Panc1 (cell line): ENCODE results near the gene RBMX. TPM values are rescaled to one million over a fixed set of nuclear protein-coding genes. Genes with fewer than 3 reads are reported as not detected.
"Not testable (repeated sequence)": the region's sequence is repeated elsewhere in the genome, so short reads cannot be mapped to it uniquely, and the experiment has no call there.

Experiments used
- ATAC-seq: fragments of 200-7000 bp; cut with Tn5 transposase; 2 replicates; pipeline ENCODE4 v1.9.1; 2020; ENCODE audit warnings: mild to moderate bottlenecking, moderate library complexity
- BruUV-seq: library from RNA; stranded (reverse); fragments of 400-500 nt; replicated peaks from 2 replicates; lab custom pipeline; 2021; lab: Mats Ljungman, UMichigan
- CTCF ChIA-PET: fragments of 300-600 bp; sonication (Branson Sonifier 250); formaldehyde crosslinking; loops from one replicate; lab custom pipeline; 2022; ENCODE audit warnings: antibody characterized with exemption; lab: Charles Lee
- POLR2A ChIA-PET: fragments of 300-600 bp; sonication (Branson Sonifier 250); formaldehyde crosslinking; loops from one replicate; lab custom pipeline; 2022; ENCODE audit warnings: antibody characterized with exemption; lab: Charles Lee
- DNase-seq: peaks from one replicate; pipeline ENCODE4 v3.0.0-alpha.2; 2010; ENCODE audit warnings: low read depth, low spot score
- H3K27ac ChIP-seq: 2 replicates; pipeline ENCODE4 v1.5.1; 2011; ENCODE audit warnings: mild to moderate bottlenecking, low read length, inconsistent platforms
- H3K27me3 ChIP-seq: fragments of 200-500 bp; sonication (Bioruptor generic); 2 replicates; pipeline ENCODE4 v1.6.0; 2014; ENCODE audit warnings: low read length, inconsistent platforms; ENCODE audit not compliant: control insufficient read depth, insufficient read depth
- H3K36me3 ChIP-seq: fragments of 200-500 bp; sonication (Bioruptor generic); 2 replicates; pipeline ENCODE4 v1.5.1; 2014; ENCODE audit warnings: inconsistent platforms, mild to moderate bottlenecking, low read length, moderate library complexity; ENCODE audit not compliant: control insufficient read depth, insufficient read depth
- H3K4me1 ChIP-seq: 2 replicates; pipeline ENCODE4 v1.5.1; 2011; ENCODE audit warnings: inconsistent platforms, mild to moderate bottlenecking, low read length, moderate library complexity; ENCODE audit not compliant: control insufficient read depth, insufficient read depth
- H3K4me3 ChIP-seq, 2 experiments: 2 replicates each; pipeline ENCODE4 v1.5.1; 2011 to 2012; ENCODE audit warnings: low read depth in 2 of 2, low read length in 2 of 2, mild to moderate bottlenecking in 2 of 2, inconsistent platforms in 1 of 2, moderate library complexity in 1 of 2
- H3K9me3 ChIP-seq: fragments of 200-500 bp; sonication (Bioruptor generic); 2 replicates; pipeline ENCODE4 v1.5.1; 2014; ENCODE audit warnings: low read depth, mild to moderate bottlenecking, inconsistent platforms, low read length, moderate library complexity; ENCODE audit not compliant: control insufficient read depth, insufficient read depth
- POLR2AphosphoS5 ChIP-seq: IDR thresholded peaks from 2 replicates; pipeline ENCODE4 v1.6.1; 2012; ENCODE audit warnings: mild to moderate bottlenecking, low read depth, low read length, moderate library complexity
- SIN3A ChIP-seq: IDR thresholded peaks from 2 replicates; pipeline ENCODE4 v1.6.1; 2012; ENCODE audit warnings: low read depth, mild to moderate bottlenecking, low read length, moderate library complexity, borderline replicate concordance; ENCODE audit not compliant: insufficient read depth
- TCF7L2 ChIP-seq: IDR thresholded peaks from 2 replicates; pipeline ENCODE4 v1.6.1; 2011; ENCODE audit warnings: mild to moderate bottlenecking, low read depth, low read length, inconsistent platforms
- in situ Hi-C: cut with HindIII; loops from 2 replicates; pipeline ENCODE4 v1.10.0; 2016; ENCODE audit warnings: low sequenced_read_pairs, low pct_unique_long_range_greater_than_20kb
- intact Hi-C: fragments of 100-400 bp; cut with micrococcal nuclease; formaldehyde crosslinking; loops from one replicate; pipeline ENCODE4 v1.10.0; 2022; ENCODE audit not compliant: unreplicated experiment
- total RNA-seq: library from RNA; stranded (reverse); gene quantifications from one replicate; pipeline ENCODE4 v1.2.1, GENCODE V29; 2021; ENCODE audit not compliant: unreplicated experiment
- TF ChIP-seq, protein P1 (sequence below): fragments of 450-650 bp; IDR thresholded peaks from 2 replicates; pipeline ENCODE4 v1.5.1; 2017; ENCODE audit warnings: mild to moderate bottlenecking
- TF ChIP-seq, protein P2 (sequence below), 2 experiments: IDR thresholded peaks; 2 replicates each; pipeline ENCODE4 v1.6.1; 2011 to 2012; ENCODE audit warnings: low read depth in 2 of 2, control low read depth in 1 of 2, low read length in 1 of 2, mild to moderate bottlenecking in 1 of 2, moderate library complexity in 1 of 2; ENCODE audit not compliant: insufficient read depth in 1 of 2

The RBMX gene
- total RNA-seq, 1 experiment from 2014 or later: 239 TPM

DNA sequence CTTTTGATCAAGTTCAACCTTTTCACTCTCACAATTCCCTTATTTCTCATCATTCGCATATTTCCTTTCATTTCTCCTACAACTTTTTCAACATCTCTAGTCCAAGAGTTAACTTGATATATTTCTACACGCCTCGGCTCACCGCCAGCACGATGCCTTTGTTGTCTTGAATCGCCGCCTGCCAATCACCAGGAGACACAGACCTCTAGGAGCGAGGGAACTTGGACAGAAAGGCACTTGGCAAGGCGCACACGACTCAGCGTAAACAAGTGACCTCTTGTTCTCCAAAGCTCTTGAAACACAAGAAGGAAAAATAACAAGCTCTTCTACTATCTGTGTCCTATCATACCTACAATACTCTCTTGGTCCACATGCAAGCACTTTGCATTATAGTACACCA is 27.1 kb upstream of the RBMX start:
- H3K4me1 ChIP-seq: peaks cover 5% of the 10 kb centered on the region
- ATAC-seq (no peak), DNase-seq (no peak)
- POLR2A ChIA-PET: no interaction called here
- H3K9me3 ChIP-seq: no peaks in the 10 kb centered on the region
- intact Hi-C loops: loop anchor here (1.0 kb wide), 1 partner anchor 26 kb away; no protein-coding TSS in a partner anchor
- H3K27me3 ChIP-seq: no peaks in the 10 kb centered on the region
- no peaks in the 10 kb centered on the region for H3K36me3 ChIP-seq
- no peak overlapping the region for H3K27ac ChIP-seq
- BruUV-seq: no TSS peak
- CTCF ChIA-PET: interaction anchor here (0.5 kb wide), 1 partner anchor 691 kb away, joined by 3 read pairs; no protein-coding TSS in a partner anchor
- TF ChIP-seq SIN3A (no peak), TCF7L2 (no peak), POLR2AphosphoS5 (no peak)
- TF ChIP-seq, protein P1, sequence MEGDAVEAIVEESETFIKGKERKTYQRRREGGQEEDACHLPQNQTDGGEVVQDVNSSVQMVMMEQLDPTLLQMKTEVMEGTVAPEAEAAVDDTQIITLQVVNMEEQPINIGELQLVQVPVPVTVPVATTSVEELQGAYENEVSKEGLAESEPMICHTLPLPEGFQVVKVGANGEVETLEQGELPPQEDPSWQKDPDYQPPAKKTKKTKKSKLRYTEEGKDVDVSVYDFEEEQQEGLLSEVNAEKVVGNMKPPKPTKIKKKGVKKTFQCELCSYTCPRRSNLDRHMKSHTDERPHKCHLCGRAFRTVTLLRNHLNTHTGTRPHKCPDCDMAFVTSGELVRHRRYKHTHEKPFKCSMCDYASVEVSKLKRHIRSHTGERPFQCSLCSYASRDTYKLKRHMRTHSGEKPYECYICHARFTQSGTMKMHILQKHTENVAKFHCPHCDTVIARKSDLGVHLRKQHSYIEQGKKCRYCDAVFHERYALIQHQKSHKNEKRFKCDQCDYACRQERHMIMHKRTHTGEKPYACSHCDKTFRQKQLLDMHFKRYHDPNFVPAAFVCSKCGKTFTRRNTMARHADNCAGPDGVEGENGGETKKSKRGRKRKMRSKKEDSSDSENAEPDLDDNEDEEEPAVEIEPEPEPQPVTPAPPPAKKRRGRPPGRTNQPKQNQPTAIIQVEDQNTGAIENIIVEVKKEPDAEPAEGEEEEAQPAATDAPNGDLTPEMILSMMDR: no peak
- in situ Hi-C loops: no loop called here
- no peak overlapping the region for H3K4me3 ChIP-seq

DNA sequence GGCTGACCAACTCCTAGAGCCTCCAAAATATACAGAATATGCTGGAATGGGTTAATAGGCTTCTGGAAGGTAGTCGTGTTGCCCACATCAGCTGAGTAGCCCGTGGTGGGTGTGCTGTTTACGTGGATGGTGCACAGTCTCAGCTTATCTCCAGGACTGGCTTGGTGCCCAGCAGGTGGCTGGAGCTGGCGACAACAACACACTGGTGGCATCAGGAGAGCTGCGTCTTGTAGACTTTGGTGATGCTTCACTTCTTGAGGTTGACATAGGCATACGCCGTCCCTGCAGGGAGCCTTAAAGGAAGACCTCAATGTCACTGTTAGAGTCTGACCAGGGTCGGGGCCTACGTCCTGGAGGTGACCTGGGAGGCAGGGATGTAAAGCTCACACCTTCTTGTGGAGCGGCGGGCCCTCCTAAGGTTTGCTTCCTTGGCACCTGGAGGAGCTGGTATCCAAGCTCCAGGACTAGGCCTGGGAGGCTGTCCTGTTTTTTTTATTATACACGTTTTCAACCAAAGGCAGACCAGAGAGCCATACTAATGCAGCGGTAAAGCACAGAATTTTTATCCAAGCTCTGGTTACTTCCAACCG is 26.5 kb upstream of the RBMX start:
- Histone ChIP-seq H3K4me1 (peaks cover 5% of the 10 kb centered on the region), H3K27ac (no peak overlapping the region), H3K9me3 (no peaks in the 10 kb centered on the region), H3K27me3 (no peaks in the 10 kb centered on the region), H3K4me3 (no peak overlapping the region), H3K36me3 (no peaks in the 10 kb centered on the region)
- ATAC-seq (no peak), DNase-seq (no peak)
- in situ Hi-C loops (no loop called here), intact Hi-C loops (no loop called here)
- no TSS peak for BruUV-seq
- ChIA-PET POLR2A (no interaction called here), CTCF (interaction anchor here (0.5 kb wide), 1 partner anchor 690 kb away, joined by 3 read pairs; no protein-coding TSS in a partner anchor)
- TF ChIP-seq SIN3A (no peak), TCF7L2 (no peak), POLR2AphosphoS5 (no peak)
- TF ChIP-seq, protein P2, sequence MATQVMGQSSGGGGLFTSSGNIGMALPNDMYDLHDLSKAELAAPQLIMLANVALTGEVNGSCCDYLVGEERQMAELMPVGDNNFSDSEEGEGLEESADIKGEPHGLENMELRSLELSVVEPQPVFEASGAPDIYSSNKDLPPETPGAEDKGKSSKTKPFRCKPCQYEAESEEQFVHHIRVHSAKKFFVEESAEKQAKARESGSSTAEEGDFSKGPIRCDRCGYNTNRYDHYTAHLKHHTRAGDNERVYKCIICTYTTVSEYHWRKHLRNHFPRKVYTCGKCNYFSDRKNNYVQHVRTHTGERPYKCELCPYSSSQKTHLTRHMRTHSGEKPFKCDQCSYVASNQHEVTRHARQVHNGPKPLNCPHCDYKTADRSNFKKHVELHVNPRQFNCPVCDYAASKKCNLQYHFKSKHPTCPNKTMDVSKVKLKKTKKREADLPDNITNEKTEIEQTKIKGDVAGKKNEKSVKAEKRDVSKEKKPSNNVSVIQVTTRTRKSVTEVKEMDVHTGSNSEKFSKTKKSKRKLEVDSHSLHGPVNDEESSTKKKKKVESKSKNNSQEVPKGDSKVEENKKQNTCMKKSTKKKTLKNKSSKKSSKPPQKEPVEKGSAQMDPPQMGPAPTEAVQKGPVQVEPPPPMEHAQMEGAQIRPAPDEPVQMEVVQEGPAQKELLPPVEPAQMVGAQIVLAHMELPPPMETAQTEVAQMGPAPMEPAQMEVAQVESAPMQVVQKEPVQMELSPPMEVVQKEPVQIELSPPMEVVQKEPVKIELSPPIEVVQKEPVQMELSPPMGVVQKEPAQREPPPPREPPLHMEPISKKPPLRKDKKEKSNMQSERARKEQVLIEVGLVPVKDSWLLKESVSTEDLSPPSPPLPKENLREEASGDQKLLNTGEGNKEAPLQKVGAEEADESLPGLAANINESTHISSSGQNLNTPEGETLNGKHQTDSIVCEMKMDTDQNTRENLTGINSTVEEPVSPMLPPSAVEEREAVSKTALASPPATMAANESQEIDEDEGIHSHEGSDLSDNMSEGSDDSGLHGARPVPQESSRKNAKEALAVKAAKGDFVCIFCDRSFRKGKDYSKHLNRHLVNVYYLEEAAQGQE (IDR thresholded peaks at IDR 0.05; ENCODE audit: insufficient read depth in 1 of 2, low read depth in 2 of 2, low read length in 1 of 2): no peak
- TF ChIP-seq, protein P1: no peak

DNA sequence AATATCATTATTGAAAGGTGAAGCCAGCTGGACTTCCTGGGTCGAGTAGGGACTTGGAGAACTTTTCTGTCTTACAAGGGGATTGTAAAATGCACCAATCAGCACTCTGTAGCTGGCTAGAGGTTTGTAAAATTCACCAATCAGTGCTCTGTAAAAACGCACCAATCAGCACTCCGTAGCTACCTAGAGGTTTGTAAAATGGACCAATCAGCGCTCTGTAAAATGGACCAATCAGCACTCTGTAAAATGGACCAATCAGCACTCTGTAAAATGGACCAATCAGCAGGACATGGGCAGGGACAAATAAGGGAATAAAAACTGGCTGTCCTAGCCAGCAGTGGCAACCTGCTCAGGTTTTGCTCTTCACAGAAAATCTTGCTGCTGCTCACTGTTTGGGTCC is 23.5 kb upstream of the RBMX start:
- H3K9me3 ChIP-seq, ATAC-seq, in situ Hi-C loops: not testable (repeated sequence)

DNA sequence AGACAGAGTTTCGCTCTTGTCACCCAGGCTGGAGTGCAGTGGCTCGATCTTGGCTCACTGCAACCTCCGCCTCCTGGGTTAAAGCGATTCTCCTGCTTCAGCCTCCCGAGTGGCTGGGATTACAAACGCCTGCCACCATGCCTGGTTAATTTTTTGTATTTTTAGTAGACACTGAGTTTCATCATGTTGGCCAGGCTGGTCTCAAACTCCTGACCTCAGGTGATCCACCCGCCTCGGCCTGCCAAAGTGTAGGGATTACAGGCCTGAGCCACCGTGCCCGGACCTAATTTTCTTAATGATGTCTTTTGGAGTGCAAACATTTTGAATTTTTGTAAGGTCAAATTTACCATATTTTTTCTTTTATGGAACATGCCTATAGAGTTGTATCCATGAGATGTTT is 19.5 kb upstream of the RBMX start:
- ATAC-seq, BruUV-seq, H3K27me3 ChIP-seq, POLR2A ChIA-PET, H3K36me3 ChIP-seq, in situ Hi-C loops, DNase-seq, H3K9me3 ChIP-seq, intact Hi-C loops, CTCF ChIA-PET, H3K4me1 ChIP-seq, H3K4me3 ChIP-seq, H3K27ac ChIP-seq: not testable (repeated sequence)

More for the DNA sequence above, 23.5 kb upstream of the RBMX start:
- CTCF ChIA-PET, H3K4me3 ChIP-seq, H3K36me3 ChIP-seq, DNase-seq, intact Hi-C loops, H3K27me3 ChIP-seq, H3K4me1 ChIP-seq, H3K27ac ChIP-seq, POLR2A ChIA-PET, BruUV-seq: not testable (repeated sequence)
